Cerebellar nuclear complex (tissue), 1 donor: ENCODE results near the gene ECT2.
"Not testable (repeated sequence)": the region's sequence is repeated elsewhere in the genome, so short reads cannot be mapped to it uniquely, and the experiment has no call there.

ENCODE experiments used
- DNase-seq, 2 experiments: peaks; one replicate each; lab custom pipeline; 2025; lab: John Stamatoyannopoulos, UW

The ECT2 gene

DNA sequence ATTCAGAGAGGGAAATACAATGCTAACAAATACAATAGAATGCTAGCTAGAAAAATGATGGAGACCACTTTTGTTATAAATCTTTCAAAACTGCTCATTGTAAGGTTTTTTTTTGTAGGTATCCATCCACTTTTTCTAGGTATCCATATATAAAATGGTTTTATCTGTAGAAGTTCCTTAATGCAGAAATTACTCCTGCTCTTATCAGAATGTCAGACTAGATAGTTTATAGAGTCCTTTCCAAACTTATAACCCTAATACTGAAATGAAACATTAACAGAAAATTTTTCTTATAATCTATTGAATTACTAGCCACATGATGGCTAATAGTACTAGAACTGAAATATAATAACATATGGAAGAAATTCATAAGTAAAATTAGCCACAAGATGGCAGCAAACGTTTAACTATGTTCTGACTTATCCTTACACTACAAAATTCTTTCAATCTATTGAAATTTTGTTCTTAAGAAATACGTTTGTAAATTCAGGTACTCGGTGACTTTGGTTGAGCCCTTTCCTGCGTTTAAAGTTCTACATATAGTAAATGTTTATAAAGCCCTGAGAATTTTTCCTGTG, 58.5 kb downstream of the ECT2 start:
- DNase-seq, result no peak

GRCh38 chr3:172811099-172811498, 60.6 kb downstream of the ECT2 start:
- DNase-seq, result no peak

DNA sequence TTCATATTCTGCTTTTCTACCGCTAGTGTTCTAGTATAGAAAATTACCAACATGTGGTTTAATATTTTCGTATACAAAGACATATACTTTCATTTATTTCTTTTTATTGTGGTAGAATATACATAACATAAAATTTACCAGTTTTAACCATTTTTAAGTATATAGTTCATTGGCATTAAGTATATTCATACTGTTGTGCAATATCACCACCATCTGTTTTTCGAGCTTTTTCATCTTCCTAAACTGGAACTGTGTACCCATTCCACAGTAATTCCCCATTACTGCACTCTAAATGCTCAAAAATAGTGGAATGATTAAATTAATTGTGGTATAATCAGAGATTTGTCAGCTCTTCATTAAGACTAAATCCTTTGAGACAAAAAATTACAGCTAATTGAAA, 62.9 kb downstream of the ECT2 start:
- DNase-seq, result no peak

- DNase-seq, result no peak
Measured at GRCh38 chr3:172814738-172815137, 64.2 kb downstream of the ECT2 start.

- DNase-seq, result no peak
Measured at GRCh38 chr3:172815857-172816256, 65.3 kb downstream of the ECT2 start.

- DNase-seq, result no peak
Measured at GRCh38 chr3:172816281-172816680, 65.8 kb downstream of the ECT2 start.

GRCh38 chr3:172816968-172817367, 66.4 kb downstream of the ECT2 start:
- DNase-seq, result no peak

- no peak for DNase-seq
Measured at GRCh38 chr3:172820492-172820891, 70.0 kb downstream of the ECT2 start.

- DNase-seq, result no peak
Measured at GRCh38 chr3:172824229-172824628, 73.7 kb downstream of the ECT2 start.

GRCh38 chr3:172827231-172827630, 76.7 kb downstream of the ECT2 start:
- DNase-seq, result not testable (repeated sequence)

- no peak for DNase-seq
Measured at GRCh38 chr3:172832983-172833382, 82.5 kb downstream of the ECT2 start.

- no peak for DNase-seq
Measured at GRCh38 chr3:172836390-172836997, 86.0 kb downstream of the ECT2 start.

GRCh38 chr3:172839679-172840078, 89.2 kb downstream of the ECT2 start:
- no peak for DNase-seq

- DNase-seq, result no peak
Measured at GRCh38 chr3:172840463-172840862, 89.9 kb downstream of the ECT2 start.

- no peak for DNase-seq
Measured at GRCh38 chr3:172840913-172841312, 90.4 kb downstream of the ECT2 start.

GRCh38 chr3:172844428-172844827, 93.9 kb downstream of the ECT2 start:
- no peak for DNase-seq

DNA sequence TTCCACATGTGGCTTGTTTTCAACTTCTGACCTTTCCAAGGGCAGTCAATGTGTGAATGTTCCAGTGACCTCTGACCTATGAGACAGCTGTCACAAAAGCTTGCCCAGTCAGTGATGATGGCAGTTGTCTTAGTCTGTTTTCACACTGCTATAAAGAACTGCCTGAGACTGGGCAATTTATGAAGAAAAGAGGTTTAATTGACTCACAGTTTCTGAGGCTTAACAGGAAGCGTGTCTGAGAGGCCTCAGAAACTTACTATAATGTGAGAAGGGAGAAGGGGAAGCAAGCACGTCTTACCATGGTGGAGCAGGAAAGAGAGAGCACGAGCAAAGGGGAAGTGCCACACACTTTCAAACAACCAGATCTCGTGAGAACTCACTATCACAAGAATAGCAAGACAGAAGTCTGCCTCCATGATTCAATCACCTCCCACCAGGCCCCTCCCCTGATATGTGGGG, 95.6 kb downstream of the ECT2 start:
- no peak for DNase-seq

DNA sequence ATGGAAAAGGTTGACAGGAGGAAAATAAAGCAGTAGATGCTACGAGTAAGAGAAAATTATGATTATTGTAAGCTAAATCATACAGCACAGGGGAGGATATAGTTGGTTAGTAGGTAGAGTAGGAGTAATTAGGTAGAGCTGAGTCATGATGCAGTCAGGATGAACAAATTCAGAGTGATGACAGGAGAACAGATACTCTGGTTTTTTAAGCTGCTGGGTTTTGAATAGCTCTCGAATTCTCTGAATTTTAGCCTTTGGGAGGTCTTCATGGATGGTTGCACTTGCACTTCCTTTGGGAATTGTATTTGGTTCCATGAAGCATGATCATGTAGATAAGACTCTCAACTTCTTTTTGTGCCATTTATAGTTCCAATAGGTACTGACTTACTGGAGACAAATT, 96.2 kb downstream of the ECT2 start:
- DNase-seq, result no peak

- DNase-seq, result no peak
Measured at GRCh38 chr3:172847292-172847691, 96.8 kb downstream of the ECT2 start.

- DNase-seq, result no peak
Measured at GRCh38 chr3:172848910-172849309, 98.4 kb downstream of the ECT2 start.

DNA sequence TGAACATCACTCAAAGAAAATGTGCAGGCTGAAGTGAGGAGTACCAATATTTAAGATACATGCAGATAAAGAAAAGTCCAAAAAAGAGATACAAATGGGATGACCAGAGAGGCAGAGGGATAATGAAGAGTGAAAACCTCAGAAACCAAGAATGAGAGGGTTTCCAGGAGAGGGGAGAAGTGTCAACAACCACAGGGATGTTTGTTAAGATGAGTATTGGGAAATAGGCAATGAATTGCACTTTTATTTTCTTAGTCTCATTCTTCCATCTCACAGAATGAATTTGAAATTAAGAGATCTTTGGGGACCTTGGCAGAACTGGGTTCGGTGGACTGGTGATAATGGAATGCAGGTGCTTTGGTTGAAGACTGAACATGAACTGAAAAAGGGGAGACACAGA, 102.5 kb downstream of the ECT2 start:
- DNase-seq, result no peak

DNA sequence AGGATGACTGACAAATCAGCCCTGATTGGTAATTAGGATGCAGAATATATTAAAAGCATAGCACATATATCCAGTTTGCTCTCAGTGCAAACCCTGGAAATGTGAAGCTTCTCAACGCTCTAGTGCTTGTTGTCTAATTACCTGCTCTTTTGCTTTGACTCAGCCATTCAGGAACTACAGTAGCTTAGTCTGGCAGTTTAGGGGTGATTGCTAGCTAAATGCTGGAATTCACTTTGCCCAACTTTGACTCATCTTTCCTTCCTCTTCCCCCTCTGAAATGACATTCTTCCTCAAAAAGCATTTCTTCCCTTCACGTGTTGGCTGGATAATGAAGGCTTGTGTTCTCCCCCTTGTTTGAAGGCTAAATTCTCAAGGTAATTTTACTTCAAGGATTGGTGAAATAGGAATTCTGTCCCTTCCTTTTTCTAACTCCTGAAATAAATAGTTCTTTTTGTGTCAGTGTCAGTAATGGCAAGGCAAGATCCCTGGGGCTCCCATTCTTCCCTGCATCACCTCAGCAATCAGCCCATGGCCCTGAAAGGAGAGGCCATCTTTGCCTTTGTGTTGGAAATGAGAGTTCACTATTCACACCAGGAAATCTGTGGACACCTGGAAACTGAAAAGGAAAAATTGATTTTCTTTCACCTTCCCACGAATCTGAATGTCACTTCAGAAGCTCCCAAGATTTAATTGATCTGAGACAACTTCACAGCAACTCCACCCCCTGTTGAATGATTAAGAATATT, 103.6 kb downstream of the ECT2 start:
- no peak for DNase-seq

DNA sequence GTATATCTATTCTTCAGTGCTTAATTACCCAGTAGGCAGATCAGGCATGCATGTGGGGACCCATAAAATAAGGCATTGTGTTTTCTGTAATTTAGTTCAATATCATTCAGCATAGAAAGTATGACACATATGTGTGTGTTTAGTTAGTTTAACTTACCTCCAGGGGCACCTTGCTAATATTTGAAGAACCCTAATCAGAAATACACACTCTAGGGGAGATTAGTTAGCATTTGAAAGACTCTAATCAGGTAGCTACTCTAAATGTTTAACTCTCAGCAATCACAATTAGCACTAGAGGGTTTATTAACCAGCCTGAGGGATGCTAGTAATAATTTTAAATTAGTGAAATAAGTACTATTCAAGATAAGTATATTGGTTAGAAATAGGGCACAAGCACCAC, 104.5 kb downstream of the ECT2 start:
- DNase-seq, result no peak
